Lower leg skin (tissue), 4 donors: ENCODE results near the gene RHBDL1. TPM values are rescaled to one million over a fixed set of nuclear protein-coding genes. Genes with fewer than 3 reads are reported as not detected.

Experiments used
- DNase-seq, 2 donors: peaks; one replicate each; pipeline ENCODE4 v3.0.0-alpha.2; 2019; ENCODE audit warnings: low spot score in 2 of 2
- H3K4me3 ChIP-seq: fragments of 200-600 bp; sonication (generic); 2 replicates; pipeline ENCODE4 v1.5.1; 2017; ENCODE audit warnings: mild to moderate bottlenecking, low read depth; ENCODE audit not compliant: poor library complexity, severe bottlenecking
- POLR2A ChIP-seq, 2 donors: fragments of 450-650 bp; IDR thresholded peaks; one replicate each; pipeline ENCODE4 v1.6.1; 2016 to 2017; ENCODE audit warnings: antibody characterized with exemption in 2 of 2, mild to moderate bottlenecking in 1 of 2, moderate library complexity in 1 of 2
- WGBS, 2 donors: methylation state at CpG; one replicate each; pipeline ENCODE4 v1.1.5; 2018; 5-methylcytosine and 5-hydroxymethylcytosine counted together
- intact Hi-C: fragments of 100-400 bp; cut with DNase I; formaldehyde crosslinking; loops from one replicate; pipeline ENCODE4 v1.15.0; 2023; ENCODE audit warnings: low total_unique reads
- total RNA-seq, 4 donors: library from RNA; depleted of rRNA; stranded (reverse); fragments of >200 nt; gene quantifications; one replicate each; pipeline ENCODE4 v1.1.0, GENCODE V29; 2016
- TF ChIP-seq, protein P1 (sequence below), 3 donors: fragments of 450-650 bp; IDR thresholded peaks; one replicate each; pipeline ENCODE4 v1.5.1; 2016; ENCODE audit warnings: antibody characterized with exemption in 3 of 3, mild to moderate bottlenecking in 3 of 3, moderate library complexity in 2 of 3

The RHBDL1 gene
- total RNA-seq, 4 donors from 2014 or later = 1.4 to 5.3 (median 2.6) TPM

DNA sequence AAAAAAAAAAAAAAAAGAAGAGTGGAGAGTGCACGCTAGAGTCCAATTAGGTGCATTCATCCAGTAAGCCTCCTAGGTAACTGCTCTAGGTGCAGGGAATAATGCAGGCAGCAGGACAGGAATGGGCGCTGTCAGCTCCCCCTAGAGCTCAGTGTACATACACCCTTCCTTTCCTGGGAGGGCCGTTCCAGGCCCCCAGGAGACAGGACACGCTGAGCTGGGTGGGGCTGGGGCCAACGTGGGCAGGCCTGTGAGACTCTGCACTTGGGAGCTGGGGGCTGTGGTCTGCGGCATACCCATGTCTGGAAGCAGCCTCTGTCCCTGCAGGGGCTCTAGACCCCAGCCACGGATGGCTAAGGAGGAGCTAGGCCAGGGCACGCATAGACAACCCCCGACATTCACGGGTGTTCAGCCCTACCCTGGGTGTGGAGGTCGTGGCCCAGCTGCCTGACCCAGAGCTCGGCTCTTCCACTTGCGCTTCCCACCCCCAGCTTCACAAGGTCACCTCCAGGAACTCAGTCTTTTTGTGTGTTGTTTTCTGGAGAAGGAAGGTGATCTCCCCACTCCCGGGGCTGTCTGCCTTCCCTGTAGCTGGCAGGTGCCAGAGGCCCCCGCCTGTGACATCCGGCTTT is 44.5 kb downstream of the RHBDL1 start:
- TF ChIP-seq, protein P1, sequence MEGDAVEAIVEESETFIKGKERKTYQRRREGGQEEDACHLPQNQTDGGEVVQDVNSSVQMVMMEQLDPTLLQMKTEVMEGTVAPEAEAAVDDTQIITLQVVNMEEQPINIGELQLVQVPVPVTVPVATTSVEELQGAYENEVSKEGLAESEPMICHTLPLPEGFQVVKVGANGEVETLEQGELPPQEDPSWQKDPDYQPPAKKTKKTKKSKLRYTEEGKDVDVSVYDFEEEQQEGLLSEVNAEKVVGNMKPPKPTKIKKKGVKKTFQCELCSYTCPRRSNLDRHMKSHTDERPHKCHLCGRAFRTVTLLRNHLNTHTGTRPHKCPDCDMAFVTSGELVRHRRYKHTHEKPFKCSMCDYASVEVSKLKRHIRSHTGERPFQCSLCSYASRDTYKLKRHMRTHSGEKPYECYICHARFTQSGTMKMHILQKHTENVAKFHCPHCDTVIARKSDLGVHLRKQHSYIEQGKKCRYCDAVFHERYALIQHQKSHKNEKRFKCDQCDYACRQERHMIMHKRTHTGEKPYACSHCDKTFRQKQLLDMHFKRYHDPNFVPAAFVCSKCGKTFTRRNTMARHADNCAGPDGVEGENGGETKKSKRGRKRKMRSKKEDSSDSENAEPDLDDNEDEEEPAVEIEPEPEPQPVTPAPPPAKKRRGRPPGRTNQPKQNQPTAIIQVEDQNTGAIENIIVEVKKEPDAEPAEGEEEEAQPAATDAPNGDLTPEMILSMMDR (IDR thresholded peaks at IDR 0.05) = no peak
- TF ChIP-seq POLR2A (IDR thresholded peaks at IDR 0.05) = no peak
- DNase-seq = no peak
- 10% methylated on average over 14 to 16 of the region's 16 CpGs for WGBS, 2 donors
- intact Hi-C loops = loop anchor here (10.0 kb wide), 1 partner anchor 375 kb away; the partner anchor contains the start of gene C1QTNF8
- H3K4me3 ChIP-seq = no peak overlapping the region

DNA sequence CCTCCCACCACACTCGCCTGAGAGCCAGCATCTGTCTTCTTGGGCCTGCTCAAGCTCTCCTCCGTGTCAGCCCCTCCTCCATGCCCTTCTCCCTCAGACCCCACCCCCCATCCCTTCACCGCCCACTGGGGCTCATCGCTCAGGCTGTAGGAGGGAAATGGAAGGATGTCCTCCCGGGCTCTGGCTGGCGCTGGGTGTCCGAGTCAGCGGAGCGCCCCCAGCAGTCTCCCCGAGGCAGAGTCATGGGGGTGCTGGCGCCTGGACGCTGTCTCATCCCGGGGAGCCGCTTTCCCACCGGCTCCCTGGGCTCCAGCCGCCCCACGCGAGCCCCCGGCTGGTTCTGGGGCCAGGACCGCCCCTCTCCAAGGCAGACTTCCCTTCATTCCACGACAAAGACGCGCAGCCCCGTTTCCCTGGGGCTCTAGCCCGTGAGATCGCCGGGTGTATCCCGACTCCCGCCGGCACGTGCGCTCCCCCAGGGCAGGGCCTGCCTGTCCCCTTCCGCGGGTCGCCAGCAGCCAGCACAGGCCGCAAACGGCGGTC is 45.0 kb downstream of the RHBDL1 start:
- WGBS, 2 donors = 0 to 1% methylated on average over 23 to 30 of the region's 38 CpGs
- TF ChIP-seq POLR2A (IDR thresholded peaks at IDR 0.05) = no peak
- TF ChIP-seq, protein P1 (IDR thresholded peaks at IDR 0.05) = no peak
- DNase-seq = no peak
- intact Hi-C loops = no loop called here
- peak overlapping the region; percentile 37 for H3K4me3 ChIP-seq

DNA sequence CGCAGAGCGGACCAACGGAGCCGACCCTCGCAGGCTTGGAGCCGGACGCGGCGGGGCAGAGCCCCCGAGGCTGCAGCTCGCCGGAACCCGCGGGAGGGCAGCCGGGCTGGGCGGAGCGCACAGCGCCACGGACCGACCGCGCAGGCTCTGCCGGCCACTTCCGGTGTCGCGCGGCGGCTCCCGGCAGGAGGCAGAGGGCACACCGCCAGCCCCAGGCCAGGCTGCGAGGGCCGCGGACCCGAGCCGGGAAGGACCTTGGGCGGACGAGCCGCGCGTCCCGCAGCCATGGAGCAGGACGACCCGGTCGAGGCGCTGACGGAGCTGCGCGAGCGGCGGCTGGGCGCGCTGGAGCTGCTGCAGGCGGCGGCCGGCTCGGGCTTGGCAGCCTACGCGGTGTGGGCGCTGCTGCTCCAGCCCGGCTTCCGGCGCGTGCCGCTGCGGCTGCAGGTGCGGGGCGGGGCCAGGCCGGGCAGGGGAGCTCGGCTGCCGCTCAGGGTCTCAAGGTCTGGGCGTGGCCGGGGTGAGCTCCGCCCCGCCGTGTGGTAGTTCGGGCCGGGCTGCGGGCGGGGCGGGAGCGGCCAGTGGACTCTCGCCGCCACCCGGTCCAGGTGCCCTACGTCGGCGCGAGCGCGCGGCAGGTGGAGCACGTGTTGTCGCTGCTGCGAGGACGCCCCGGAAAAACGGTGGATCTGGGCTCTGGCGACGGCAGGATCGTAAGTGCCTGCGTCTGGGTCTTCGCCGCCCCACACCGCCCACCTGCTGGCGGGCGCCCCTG is 45.7 kb downstream of the RHBDL1 start, which contains the start of gene ANTKMT:
Gene ANTKMT, plus strand, starts transcription at position 157 of the 775 bp plus-strand sequence. Its CDS starts 129 bp downstream, at position 286.
- peak within 1 kb of the TSS; percentile 37 for H3K4me3 ChIP-seq
- 0 to 19% methylated on average over 10 to 31 of the region's 106 CpGs for WGBS, 2 donors
- intact Hi-C loops = no loop called here
- DNase-seq = peak in 1 of 2 donors; percentile 93
- TF ChIP-seq, protein P1 (IDR thresholded peaks at IDR 0.05) = no peak
- TF ChIP-seq POLR2A (IDR thresholded peaks at IDR 0.05) = no peak

DNA sequence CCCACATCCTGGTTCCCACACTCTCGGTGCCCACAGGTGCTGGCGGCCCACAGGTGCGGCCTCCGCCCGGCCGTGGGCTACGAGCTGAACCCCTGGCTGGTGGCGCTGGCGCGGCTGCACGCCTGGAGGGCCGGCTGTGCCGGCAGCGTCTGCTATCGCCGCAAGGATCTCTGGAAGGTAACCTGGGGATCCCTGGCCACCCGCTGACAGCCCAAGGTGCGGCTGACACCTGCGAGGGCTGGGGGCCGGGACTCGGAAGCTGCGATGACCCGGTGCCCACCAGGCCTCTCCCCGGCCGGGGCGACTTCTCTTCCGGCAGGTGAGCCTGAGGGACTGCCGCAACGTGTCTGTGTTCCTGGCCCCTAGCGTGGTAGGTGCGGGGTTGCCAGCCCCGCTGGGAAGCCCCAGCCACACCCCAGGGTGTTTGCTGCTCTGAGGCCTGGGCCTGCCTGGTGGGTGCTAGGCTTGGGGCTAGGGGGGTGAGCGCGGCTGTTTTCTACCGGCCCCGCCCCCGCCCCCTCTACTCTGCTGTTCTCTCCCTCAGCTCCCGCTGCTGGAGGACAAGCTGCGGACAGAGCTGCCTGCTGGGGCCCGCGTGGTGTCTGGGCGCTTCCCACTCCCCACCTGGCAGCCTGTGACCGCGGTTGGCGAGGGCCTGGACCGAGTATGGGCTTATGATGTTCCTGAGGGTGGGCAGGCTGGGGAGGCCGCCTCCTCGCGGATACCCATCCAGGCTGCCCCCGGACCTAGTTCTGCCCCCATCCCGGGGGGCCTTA is 46.5 kb downstream of the RHBDL1 start:
- intact Hi-C loops = no loop called here
- 73 to 75% methylated on average over 15 to 48 of the region's 51 CpGs for WGBS, 2 donors
- H3K4me3 ChIP-seq = no peak overlapping the region
- TF ChIP-seq, protein P1 (IDR thresholded peaks at IDR 0.05) = no peak
- no peak for TF ChIP-seq POLR2A (IDR thresholded peaks at IDR 0.05)
- DNase-seq = no peak

DNA sequence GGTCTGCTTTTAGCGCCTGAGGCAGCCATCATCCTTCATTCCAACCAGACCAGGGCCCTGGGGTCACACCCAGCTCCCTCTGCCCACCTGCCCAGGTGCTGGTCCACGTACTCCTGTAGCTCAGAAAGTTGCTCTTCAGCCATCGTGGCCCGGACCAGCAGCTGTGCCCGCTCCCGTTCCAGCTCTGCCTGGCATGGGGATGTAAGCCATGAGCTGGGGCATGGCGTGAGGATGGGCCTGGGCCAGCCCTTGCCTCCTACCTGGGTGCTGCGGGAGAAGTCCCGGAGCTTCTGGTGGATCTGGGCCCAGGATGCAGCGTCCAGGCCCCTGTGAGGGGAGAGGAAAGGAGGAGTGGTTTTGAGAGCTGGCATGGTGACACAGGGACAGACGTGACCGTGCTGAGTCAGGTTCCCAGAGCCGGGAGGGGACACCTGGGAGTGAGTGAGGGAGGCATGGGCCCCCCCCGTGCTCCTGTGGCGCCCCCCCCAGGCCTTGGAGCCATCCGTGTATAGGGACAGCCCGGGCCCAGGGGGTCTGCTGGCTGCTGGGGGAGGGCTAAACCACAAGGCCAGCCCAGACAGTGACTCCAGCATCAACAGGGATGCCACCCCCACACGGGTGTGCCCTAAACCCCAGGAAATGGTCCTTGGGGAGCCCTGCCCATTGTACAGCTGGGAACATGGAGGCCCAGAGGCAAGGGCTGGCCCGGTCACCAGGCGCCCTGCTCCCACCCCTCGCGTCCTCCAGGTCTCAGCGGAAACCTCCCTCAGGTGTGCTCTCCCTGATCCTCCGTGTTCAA is 47.6 kb downstream of the RHBDL1 start:
- no peak for DNase-seq
- intact Hi-C loops = no loop called here
- TF ChIP-seq, protein P1 (IDR thresholded peaks at IDR 0.05) = no peak
- TF ChIP-seq POLR2A (IDR thresholded peaks at IDR 0.05) = no peak
- WGBS, 2 donors = 73 to 80% methylated on average over 23 to 24 of the region's 24 CpGs
- no peak overlapping the region for H3K4me3 ChIP-seq
